Adrenal gland (tissue), 12 donors: ENCODE measurements around the gene LATS2. TPM values are rescaled to one million over a fixed set of nuclear protein-coding genes. Genes with fewer than 3 reads are reported as not detected.

ENCODE experiments used
- DNase-seq, 7 donors: peaks; one replicate each; pipeline ENCODE4 v3.0.0-alpha.2; 2019 to 2020
- H3K27ac ChIP-seq, 5 donors: fragments of 200-600 bp; sonication (generic) in 4 of 5; 1 replicate in 3 of 5; 2 replicates in 2 of 5; pipeline versions ENCODE4 v1.5.1 to v1.8.0; 2016 to 2020; ENCODE audit warnings: mild to moderate bottlenecking in 1 of 5
- H3K27me3 ChIP-seq: fragments of 200-600 bp; 2 replicates; pipeline ENCODE4 v1.8.0; 2021
- H3K36me3 ChIP-seq, 2 donors: fragments of 200-600 bp; replicated peaks in 1 of 2; 1 replicate in 1 of 2; 2 replicates in 1 of 2; pipeline versions ENCODE4 v1.5.1 to v1.8.0; 2018 to 2022
- H3K4me1 ChIP-seq, 2 donors: fragments of 200-600 bp; replicated peaks in 1 of 2; 1 replicate in 1 of 2; 2 replicates in 1 of 2; pipeline versions ENCODE4 v1.5.1 to v1.8.0; 2018 to 2021
- H3K4me3 ChIP-seq, 4 donors: fragments of 200-600 bp; sonication (generic) in 3 of 4; one replicate each; pipeline ENCODE4 v1.5.1; 2016 to 2018
- H3K9me3 ChIP-seq, 3 donors: fragments of 200-600 bp; sonication (generic) in 1 of 3; replicated peaks in 1 of 3; 1 replicate in 2 of 3; 2 replicates in 1 of 3; pipeline versions ENCODE4 v1.5.1 to v1.8.0; 2016 to 2021
- POLR2A ChIP-seq, 2 donors: fragments of 450-650 bp; IDR thresholded peaks; one replicate each; pipeline ENCODE4 v1.6.1; 2017; ENCODE audit warnings: antibody characterized with exemption in 2 of 2, mild to moderate bottlenecking in 2 of 2, moderate library complexity in 1 of 2
- WGBS, 4 donors: extraction: QIAGEN DNeasy Blood & Tissue Kit in 2 of 4; methylation state at CpG; one replicate each; pipeline versions ENCODE4 v1.1.5 to v1.1.7; 2013 to 2017; 5-methylcytosine and 5-hydroxymethylcytosine counted together
- intact Hi-C, 2 donors: fragments of 100-400 bp; cut with DNase I; formaldehyde crosslinking; loops; one replicate each; pipeline versions ENCODE4 v1.14.1 to v1.15.0; 2022 to 2023
- polyA plus RNA-seq, 3 donors: library from polyadenylated mRNA; stranded (reverse); fragments of 200-250 nt in 2 of 3; fragments of 350-450 nt in 1 of 3; fragmentation: Illumina TruSeq in 1 of 3; extraction: RNeasy Lipid Tissue Mini Kit (QIAGEN cat#74804) in 1 of 3; gene quantifications; one replicate each; pipeline ENCODE4 v1.2.3, GENCODE V29; 2013 to 2014
- total RNA-seq, 9 donors: library from RNA; depleted of rRNA in 4 of 9; stranded (reverse); fragments of >200 nt in 4 of 9; fragments of 120-200 nt in 1 of 9; fragmentation: NEBNext Ultra II Directional in 1 of 9; extraction: Animal tissue kit (Norgen Biotek cat#: 25700) in 1 of 9; gene quantifications; one replicate each; pipeline versions ENCODE4 v1.1.0 to v1.2.4, GENCODE V29; 2013 to 2023
- TF ChIP-seq, protein P1 (sequence below), 6 experiments: fragments of 450-650 bp in 4 of 6; fragments of 200-600 bp in 2 of 6; sonication (generic) in 1 of 6; IDR thresholded peaks; 1 replicate in 5 of 6; 2 replicates in 1 of 6; pipeline versions ENCODE4 v1.5.1 to v1.8.0; 2016 to 2021; ENCODE audit warnings: antibody characterized with exemption in 6 of 6, mild to moderate bottlenecking in 2 of 6, moderate library complexity in 1 of 6
- donor health status: healthy with polysubstance abuse.
- donor health status: Bipolar disorder and iron deficiency.
- donor health status: DM: yes; HTN: yes; CAD: no.
- donor health status: DM: no; HTN: no; CAD: no.
- donor health status: DM: no; HTN: no; CAD: no.
- donor health status: DM: yes; HTN: yes; CAD: no.

The LATS2 gene
- total and polyA plus RNA-seq, 12 donors = 7.4 to 35.6 (median 23.3) TPM

GRCh38 chr13:21095311-21095710 lies 33.9 kb upstream of the LATS2 start:
- WGBS, 4 donors = 78 to 88% (median 87%) methylated on average over 1 of the region's 1 CpG

DNA sequence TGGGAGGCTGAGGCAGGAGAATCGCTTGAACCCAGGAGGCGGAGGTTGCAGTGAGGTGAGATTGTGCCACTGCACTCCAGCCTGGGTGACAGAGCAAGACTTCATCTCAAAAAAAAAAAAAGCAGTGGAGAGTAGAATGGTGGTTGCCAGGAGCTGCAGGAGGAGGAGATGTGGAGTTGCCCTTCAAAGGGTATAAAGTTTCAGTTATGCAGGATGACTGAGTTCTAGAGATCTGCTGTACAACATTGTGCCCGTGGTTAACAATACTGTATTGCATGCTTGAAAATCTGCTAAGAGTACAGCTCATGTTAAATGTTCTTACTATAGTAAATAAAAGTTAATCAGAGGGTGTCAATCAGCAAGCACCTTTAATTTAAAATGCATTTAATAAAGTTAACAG lies 28.4 kb upstream of the LATS2 start:
- Histone ChIP-seq H3K27me3 (no peaks in the 10 kb centered on the region), H3K27ac (no peak overlapping the region), H3K4me3 (no peak overlapping the region), H3K36me3 (no peaks in the 10 kb centered on the region), H3K9me3 (no peaks in the 10 kb centered on the region), H3K4me1 (no peaks in the 10 kb centered on the region)
- 76 to 89% (median 86%) methylated on average over 3 of the region's 3 CpGs for WGBS, 4 donors
- TF ChIP-seq, protein P1, sequence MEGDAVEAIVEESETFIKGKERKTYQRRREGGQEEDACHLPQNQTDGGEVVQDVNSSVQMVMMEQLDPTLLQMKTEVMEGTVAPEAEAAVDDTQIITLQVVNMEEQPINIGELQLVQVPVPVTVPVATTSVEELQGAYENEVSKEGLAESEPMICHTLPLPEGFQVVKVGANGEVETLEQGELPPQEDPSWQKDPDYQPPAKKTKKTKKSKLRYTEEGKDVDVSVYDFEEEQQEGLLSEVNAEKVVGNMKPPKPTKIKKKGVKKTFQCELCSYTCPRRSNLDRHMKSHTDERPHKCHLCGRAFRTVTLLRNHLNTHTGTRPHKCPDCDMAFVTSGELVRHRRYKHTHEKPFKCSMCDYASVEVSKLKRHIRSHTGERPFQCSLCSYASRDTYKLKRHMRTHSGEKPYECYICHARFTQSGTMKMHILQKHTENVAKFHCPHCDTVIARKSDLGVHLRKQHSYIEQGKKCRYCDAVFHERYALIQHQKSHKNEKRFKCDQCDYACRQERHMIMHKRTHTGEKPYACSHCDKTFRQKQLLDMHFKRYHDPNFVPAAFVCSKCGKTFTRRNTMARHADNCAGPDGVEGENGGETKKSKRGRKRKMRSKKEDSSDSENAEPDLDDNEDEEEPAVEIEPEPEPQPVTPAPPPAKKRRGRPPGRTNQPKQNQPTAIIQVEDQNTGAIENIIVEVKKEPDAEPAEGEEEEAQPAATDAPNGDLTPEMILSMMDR (IDR thresholded peaks at IDR 0.05) = no peak
- TF ChIP-seq POLR2A (IDR thresholded peaks at IDR 0.05) = no peak
- intact Hi-C loops = no loop called here
- DNase-seq = no peak

More at GRCh38 chr13:21095311-21095710, 33.9 kb upstream of the LATS2 start:
- intact Hi-C loops = no loop called here
- Histone ChIP-seq H3K9me3 (no peaks in the 10 kb centered on the region), H3K36me3 (no peaks in the 10 kb centered on the region), H3K27me3 (no peaks in the 10 kb centered on the region), H3K27ac (no peak overlapping the region), H3K4me3 (no peak overlapping the region), H3K4me1 (no peaks in the 10 kb centered on the region)
- no peak for TF ChIP-seq POLR2A (IDR thresholded peaks at IDR 0.05)
- TF ChIP-seq, protein P1 (IDR thresholded peaks at IDR 0.05) = no peak
- no peak for DNase-seq

DNA sequence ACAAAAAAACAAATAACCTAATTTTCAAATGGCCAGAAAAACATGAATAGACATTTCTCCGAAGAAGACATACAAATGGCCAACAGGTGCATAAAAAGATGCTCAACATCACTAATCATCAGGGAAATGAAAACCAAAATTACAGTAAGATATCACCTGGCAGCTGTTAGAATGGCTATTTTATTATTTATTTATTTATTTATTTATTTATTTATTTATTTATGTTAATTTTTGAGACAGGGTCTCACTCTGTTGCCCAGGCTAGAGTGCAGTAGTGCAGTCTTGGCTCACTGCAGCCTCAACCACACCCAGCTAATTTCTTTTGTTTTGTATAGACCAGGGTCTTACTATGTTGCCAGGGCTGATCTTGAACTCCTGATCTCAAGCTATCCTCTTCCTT lies 27.1 kb upstream of the LATS2 start:
- DNase-seq = no peak
- Histone ChIP-seq H3K36me3 (no peaks in the 10 kb centered on the region), H3K4me3 (no peak overlapping the region), H3K9me3 (no peaks in the 10 kb centered on the region), H3K27ac (no peak overlapping the region), H3K27me3 (no peaks in the 10 kb centered on the region), H3K4me1 (no peaks in the 10 kb centered on the region)
- no peak for TF ChIP-seq POLR2A (IDR thresholded peaks at IDR 0.05)
- TF ChIP-seq, protein P1 (IDR thresholded peaks at IDR 0.05) = no peak
- intact Hi-C loops = no loop called here
- 94 to 97% (median 96%) methylated on average over 1 of the region's 1 CpG for WGBS, 4 donors

DNA sequence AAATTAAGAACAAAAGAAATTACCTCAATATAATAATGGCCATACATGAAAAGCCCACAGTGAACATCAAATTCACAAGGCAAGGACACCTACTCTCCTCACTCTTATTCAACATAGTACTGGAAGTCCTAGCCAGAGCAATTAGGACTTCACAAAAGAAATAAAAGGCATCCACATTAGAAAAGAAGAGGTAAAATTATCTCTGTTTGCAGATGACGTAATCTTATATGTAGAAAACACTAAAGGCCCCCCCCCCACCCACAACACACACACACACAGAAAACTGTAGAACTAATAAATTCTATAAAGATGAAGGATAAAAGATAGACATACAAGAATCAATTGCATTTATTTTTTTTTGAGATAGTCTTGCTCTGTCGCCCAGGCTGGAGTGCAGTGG lies 25.5 kb upstream of the LATS2 start:
- no peak for TF ChIP-seq POLR2A (IDR thresholded peaks at IDR 0.05)
- TF ChIP-seq, protein P1 (IDR thresholded peaks at IDR 0.05) = no peak
- intact Hi-C loops = no loop called here
- H3K27ac ChIP-seq = no peak overlapping the region
- no peaks in the 10 kb centered on the region for H3K27me3 ChIP-seq
- 86 to 92% (median 90%) methylated on average over 2 of the region's 2 CpGs for WGBS, 4 donors
- H3K4me1 ChIP-seq = no peaks in the 10 kb centered on the region
- H3K4me3 ChIP-seq = no peak overlapping the region
- DNase-seq = no peak
- no peaks in the 10 kb centered on the region for H3K9me3 ChIP-seq
- no peaks in the 10 kb centered on the region for H3K36me3 ChIP-seq
